Dermis blood vessel endothelial cell (primary cell): ENCODE data around the gene IFI16. TPM values are rescaled to one million over a fixed set of nuclear protein-coding genes. Genes with fewer than 3 reads are reported as not detected.

ENCODE experiments used
- DNase-seq: peaks from one replicate; pipeline ENCODE4 v3.0.0; 2010
- total RNA-seq: library from RNA; depleted of rRNA; stranded (reverse); fragments of >200 nt; gene quantifications from 2 replicates; pipeline ENCODE4 v1.2.3, GENCODE V29; 2014

IFI16 gene
- total RNA-seq, 1 donor from 2014 or later = 103 TPM

- no peak for DNase-seq
Observed at GRCh38 chr1:159066108-159066507, 56.4 kb downstream of the IFI16 start.

GRCh38 chr1:159067699-159068621, 58.3 kb downstream of the IFI16 start:
- DNase-seq = peak; percentile 25

- DNase-seq = no peak
Observed at GRCh38 chr1:159068886-159069285, 59.2 kb downstream of the IFI16 start.

GRCh38 chr1:159071970-159072582, 62.4 kb downstream of the IFI16 start:
- DNase-seq = peak; percentile 85

- DNase-seq = no peak
Observed at GRCh38 chr1:159076438-159077119, 66.9 kb downstream of the IFI16 start, which contains the start of gene AIM2. Gene AIM2 (minus strand): TSS chr1:159076766. CDS start chr1:159073499, 3,267 bp downstream.

GRCh38 chr1:159077120-159077961, 67.6 kb downstream of the IFI16 start:
- no peak for DNase-seq

- DNase-seq = no peak
Observed at GRCh38 chr1:159079525-159079924, 69.8 kb downstream of the IFI16 start.

- DNase-seq = no peak
Observed at GRCh38 chr1:159081626-159082025, 71.9 kb downstream of the IFI16 start.

GRCh38 chr1:159083013-159083412, 73.3 kb downstream of the IFI16 start:
- DNase-seq = no peak

GRCh38 chr1:159084152-159084551, 74.4 kb downstream of the IFI16 start:
- DNase-seq = no peak

GRCh38 chr1:159084867-159085266, 75.2 kb downstream of the IFI16 start:
- DNase-seq = no peak

GRCh38 chr1:159088050-159088449, 78.3 kb downstream of the IFI16 start:
- DNase-seq = peak; percentile 66

GRCh38 chr1:159088546-159089183, 79.0 kb downstream of the IFI16 start:
- no peak for DNase-seq

- peak; percentile 16 for DNase-seq
Observed at GRCh38 chr1:159089184-159089791, 79.6 kb downstream of the IFI16 start.

GRCh38 chr1:159090286-159091179, 80.8 kb downstream of the IFI16 start:
- peak; percentile 17 for DNase-seq

GRCh38 chr1:159091180-159091560, 81.5 kb downstream of the IFI16 start:
- no peak for DNase-seq

GRCh38 chr1:159091607-159092031, 81.9 kb downstream of the IFI16 start:
- peak; percentile 22 for DNase-seq

- DNase-seq = peak; percentile 61
Observed at GRCh38 chr1:159092036-159092760, 82.5 kb downstream of the IFI16 start.

- no peak for DNase-seq
Observed at GRCh38 chr1:159098596-159098995, 88.9 kb downstream of the IFI16 start.
